Pancreas (tissue), 10 donors: ENCODE data around the gene ENTPD1. TPM values are rescaled to one million over a fixed set of nuclear protein-coding genes. Genes with fewer than 3 reads are reported as not detected.

ENCODE experiments used
- ATAC-seq, 4 donors: fragments of 200-7000 bp; cut with Tn5 transposase; one replicate each; pipeline versions ENCODE4 v1.8.0 to v1.9.1; 2020; ENCODE audit warnings: mild to moderate bottlenecking in 4 of 4, moderate library complexity in 4 of 4
- DNase-seq, 6 donors: peaks; one replicate each; pipeline ENCODE4 v3.0.0-alpha.2; 2020
- FAIRE-seq: peaks from 2 replicates; lab custom pipeline; 2012; peaks lifted over from hg19 to GRCh38; lab: Jason Lieb, UNC
- H3K27ac ChIP-seq, 4 donors: fragments of 200-600 bp; sonication (generic); 1 replicate in 3 of 4; 2 replicates in 1 of 4; pipeline versions ENCODE4 v1.5.0 to v1.8.0; 2020
- H3K27me3 ChIP-seq, 4 donors: fragments of 200-600 bp; one replicate each; pipeline ENCODE4 v1.8.0; 2021
- H3K36me3 ChIP-seq, 3 donors: fragments of 200-600 bp; sonication (generic) in 1 of 3; one replicate each; pipeline versions ENCODE4 v1.5.0 to v1.8.0; 2020 to 2021
- H3K4me1 ChIP-seq, 3 donors: fragments of 200-600 bp; one replicate each; pipeline ENCODE4 v1.8.0; 2021
- H3K4me3 ChIP-seq, 4 donors: fragments of 200-600 bp; sonication (generic) in 2 of 4; one replicate each; pipeline versions ENCODE4 v1.5.0 to v1.8.0; 2020 to 2021
- H3K9me3 ChIP-seq, 4 donors: fragments of 200-600 bp; one replicate each; pipeline ENCODE4 v1.8.0; 2021
- CTCF ChIP-seq, 4 donors: fragments of 200-600 bp; sonication (generic) in 3 of 4; IDR thresholded peaks; one replicate each; pipeline versions ENCODE4 v1.5.0 to v1.8.0; 2021; ENCODE audit warnings: antibody characterized with exemption in 4 of 4
- WGBS, 2 donors: extraction: QIAGEN DNeasy Blood & Tissue Kit; methylation state at CpG; one replicate each; pipeline ENCODE4 v1.1.7; 2013; 5-methylcytosine and 5-hydroxymethylcytosine counted together
- intact Hi-C, 3 donors: fragments of 100-400 bp; cut with DNase I; formaldehyde crosslinking; loops; one replicate each; pipeline versions ENCODE4 v1.11.1 to v1.14.2; 2022
- polyA plus RNA-seq, 2 donors: library from polyadenylated mRNA; stranded (reverse); fragments of 200-250 nt; gene quantifications; one replicate each; pipeline ENCODE4 v1.2.3, GENCODE V29; 2013
- total RNA-seq, 6 donors: library from RNA; stranded (reverse); fragmentation: NEBNext Ultra II Directional in 4 of 6; extraction: Animal tissue kit (Norgen Biotek cat#: 25700) in 4 of 6; gene quantifications; one replicate each; pipeline versions ENCODE4 v1.2.1 to v1.2.4, GENCODE V29; 2021 to 2023
- donor health status: healthy with polysubstance abuse.
- donor health status: DM: no; HTN: no; CAD: no; lungs with moderate emphysema.
- donor health status: DM: no; HTN: no; CAD: no.
- donor health status: control.
- donor health status: control.
- donor health status: Bipolar disorder and iron deficiency.
- donor health status: DM: yes; HTN: yes; CAD: no.
- donor health status: DM: no; HTN: no; CAD: no.
- donor health status: DM: no; HTN: no; CAD: no.
- donor health status: DM: yes; HTN: yes; CAD: no.

Gene ENTPD1
- total and polyA plus RNA-seq, 8 donors, result 0.67 to 10.9 (median 1.8) TPM

- Histone ChIP-seq H3K9me3 (no peaks in the 10 kb centered on the region), H3K4me1 (peaks cover 0 to 11% (median 0%) of the 10 kb centered on the region in 3 donors), H3K36me3 (no peaks in the 10 kb centered on the region), H3K4me3 (no peak overlapping the region), H3K27me3 (no peaks in the 10 kb centered on the region), H3K27ac (peak overlapping the region in 1 of 4 donors; percentile 37)
- FAIRE-seq (no peak), DNase-seq (no peak), ATAC-seq (no peak)
- whole genome bisulfite sequencing, 2 donors, result 69 to 86% methylated on average over 2 of the region's 2 CpGs
- TF ChIP-seq CTCF (IDR thresholded peaks at IDR 0.05), result no peak
- intact Hi-C loops, result no loop called here
Observed at GRCh38 chr10:95742962-95743535, 12.9 kb upstream of the ENTPD1 start.

DNA sequence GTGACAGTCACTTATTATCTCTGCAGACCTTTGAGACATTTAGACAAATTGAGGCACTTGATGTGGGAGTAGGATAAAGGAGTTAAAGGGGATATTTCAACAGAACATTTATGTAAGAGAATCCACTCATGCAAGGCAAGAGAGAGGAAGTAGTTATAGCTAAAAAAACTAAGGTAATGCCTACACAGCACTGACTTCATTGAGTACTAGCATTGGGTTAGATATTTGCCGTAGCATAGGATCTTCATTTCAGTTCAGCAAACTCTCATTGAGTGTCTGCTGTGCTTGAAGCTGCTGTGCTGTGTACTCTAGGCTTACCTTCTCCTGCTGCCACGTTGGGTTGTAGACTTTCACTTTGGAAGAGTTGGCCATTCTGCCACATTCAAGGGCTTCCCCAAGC lies 10.5 kb upstream of the ENTPD1 start:
- Histone ChIP-seq H3K27ac (no peak overlapping the region), H3K9me3 (no peaks in the 10 kb centered on the region), H3K27me3 (no peaks in the 10 kb centered on the region), H3K4me3 (no peak overlapping the region), H3K4me1 (peaks cover 0 to 11% (median 0%) of the 10 kb centered on the region in 3 donors), H3K36me3 (no peaks in the 10 kb centered on the region)
- intact Hi-C loops, result loop anchor here in 1 of 3 donors (5.0 kb wide), 1 partner anchor 227 kb away; no protein-coding TSS in a partner anchor
- WGBS, 2 donors, result 57 to 65% methylated on average over 2 of the region's 2 CpGs
- DNase-seq, result no peak
- ATAC-seq, result no peak
- TF ChIP-seq CTCF (IDR thresholded peaks at IDR 0.05), result no peak
- no peak for FAIRE-seq

- TF ChIP-seq CTCF (IDR thresholded peaks at IDR 0.05), result no peak
- no peak overlapping the region for H3K27ac ChIP-seq
- no peak overlapping the region for H3K4me3 ChIP-seq
- intact Hi-C loops, result loop anchor here in 1 of 3 donors (5.0 kb wide), 1 partner anchor 224 kb away; no protein-coding TSS in a partner anchor
- FAIRE-seq (no peak), DNase-seq (no peak), ATAC-seq (no peak)
- no peaks in the 10 kb centered on the region for H3K9me3 ChIP-seq
- no peaks in the 10 kb centered on the region for H3K27me3 ChIP-seq
- H3K4me1 ChIP-seq, result no peaks in the 10 kb centered on the region
- no peaks in the 10 kb centered on the region for H3K36me3 ChIP-seq
Observed at GRCh38 chr10:95748349-95748748, 7.6 kb upstream of the ENTPD1 start.

- Histone ChIP-seq H3K27ac (peak overlapping the region in 1 of 4 donors; percentile 15), H3K36me3 (no peaks in the 10 kb centered on the region), H3K9me3 (no peaks in the 10 kb centered on the region), H3K27me3 (peaks cover 0 to 12% (median 0%) of the 10 kb centered on the region in 4 donors), H3K4me1 (no peaks in the 10 kb centered on the region), H3K4me3 (peak overlapping the region in 1 of 4 donors; percentile 15)
- ATAC-seq (peak in 3 of 4 donors; percentile 53 to 64 (median 59)), DNase-seq (peak in 1 of 6 donors; percentile 33), FAIRE-seq (no peak)
- WGBS, 2 donors, result 34% methylated on average over 8 of the region's 8 CpGs
- TF ChIP-seq CTCF (IDR thresholded peaks at IDR 0.05), result no peak
- intact Hi-C loops, result no loop called here
Observed at GRCh38 chr10:95755511-95756004, 405 bp upstream of the ENTPD1 start.
